Bone marrow (tissue), 2 donors: ENCODE measurements around the gene ZNF766.
"Not testable (repeated sequence)": the region's sequence is repeated elsewhere in the genome, so short reads cannot be mapped to it uniquely, and the experiment has no call there.

Experiments used
- DNase-seq, 2 donors: peaks; one replicate each; lab custom pipeline; 2025; lab: John Stamatoyannopoulos, UW

Gene ZNF766

DNA sequence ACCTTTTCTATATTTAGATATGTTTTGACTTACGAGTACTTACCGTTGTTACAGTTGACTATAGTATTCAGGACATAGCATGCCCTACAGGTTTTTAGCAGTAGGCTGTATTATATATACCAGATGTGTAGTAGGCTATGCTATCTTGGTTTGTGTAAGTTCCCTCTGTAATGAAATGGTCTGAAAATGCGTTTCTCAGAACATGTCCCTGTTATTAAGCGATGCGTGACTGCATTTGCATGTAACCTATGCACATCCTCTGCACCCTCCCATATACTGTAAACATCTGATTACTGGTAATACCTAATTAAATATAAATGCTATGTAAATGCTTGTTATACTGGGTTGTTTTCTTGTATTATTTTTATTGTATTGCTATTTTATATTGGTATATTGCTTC is 6.6 kb downstream of the ZNF766 start:
- DNase-seq: no peak

- no peak for DNase-seq
Observed at GRCh38 chr19:52277471-52277870, 8.1 kb downstream of the ZNF766 start.

GRCh38 chr19:52286256-52286655 is 16.9 kb downstream of the ZNF766 start:
- no peak for DNase-seq

DNA sequence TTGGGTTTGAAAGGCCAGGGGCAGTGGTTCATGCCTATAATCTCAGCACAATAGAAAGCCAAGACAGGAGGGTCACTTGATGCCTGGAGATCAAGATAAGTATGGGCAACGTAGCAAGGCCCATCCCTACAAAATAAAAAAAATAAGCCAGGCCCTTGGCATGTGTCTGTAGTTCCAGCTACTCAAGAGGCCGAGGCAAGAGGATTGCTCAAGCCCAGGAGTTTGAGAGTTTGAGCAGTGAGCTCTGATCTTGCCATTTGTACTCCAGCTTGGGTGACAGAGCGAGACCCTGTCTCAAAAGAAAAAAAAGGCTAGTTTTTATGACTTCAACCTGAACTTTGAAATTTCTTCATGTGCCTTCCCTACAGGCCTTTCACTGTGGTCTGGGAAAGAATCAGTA is 22.4 kb downstream of the ZNF766 start:
- no peak for DNase-seq

- DNase-seq: not testable (repeated sequence)
Observed at GRCh38 chr19:52292946-52293345, 23.6 kb downstream of the ZNF766 start.

- no peak for DNase-seq
Observed at GRCh38 chr19:52296400-52296772, 27.0 kb downstream of the ZNF766 start.

GRCh38 chr19:52296773-52297600 is 27.6 kb downstream of the ZNF766 start, which contains the start of gene ZNF480:
Gene ZNF480 (plus strand): TSS chr19:52297169. CDS start chr19:52300413, 3,244 bp downstream.
- peak; percentile 68 to 70 for DNase-seq

GRCh38 chr19:52297601-52298364 is 28.4 kb downstream of the ZNF766 start:
- no peak for DNase-seq

GRCh38 chr19:52307275-52307674 is 37.9 kb downstream of the ZNF766 start:
- DNase-seq: no peak

- DNase-seq: no peak
Observed at GRCh38 chr19:52322429-52322828, 53.0 kb downstream of the ZNF766 start.

DNA sequence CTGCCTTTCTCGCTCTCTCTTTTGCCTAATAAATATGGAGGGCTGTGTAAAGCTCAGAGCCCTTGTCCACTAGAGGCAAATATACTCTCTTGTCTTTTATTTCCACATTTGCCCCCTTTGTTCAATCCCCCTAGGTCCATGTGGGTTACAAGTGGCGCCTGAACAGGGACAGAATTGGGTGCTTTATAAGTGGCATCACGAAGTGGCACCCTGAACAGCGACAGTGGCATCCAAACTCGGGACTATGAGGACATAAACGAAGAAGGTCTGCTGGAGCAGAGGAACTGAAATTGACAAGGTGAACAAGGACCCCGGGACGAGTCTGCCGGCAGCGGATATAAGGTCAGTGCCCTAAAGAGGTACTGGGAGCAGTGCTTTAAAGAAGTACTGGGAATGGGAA is 62.4 kb downstream of the ZNF766 start:
- no peak for DNase-seq

DNA sequence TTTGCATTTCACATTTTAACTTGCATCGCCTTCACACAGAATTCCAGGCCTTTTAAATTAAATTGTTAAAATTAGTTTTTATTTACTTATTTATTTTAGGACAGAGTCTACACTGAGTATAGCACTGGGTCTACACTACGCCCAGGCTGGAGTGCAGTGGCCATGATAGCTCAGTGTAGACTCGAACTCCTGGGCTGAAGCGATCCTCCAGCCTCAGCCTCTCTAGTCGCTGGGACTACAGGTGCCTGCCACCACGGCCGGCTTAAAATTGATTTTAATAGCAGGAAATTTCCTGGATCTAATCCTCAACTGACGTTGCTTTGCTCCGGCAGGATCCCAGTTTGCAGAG is 66.4 kb downstream of the ZNF766 start:
- no peak for DNase-seq

GRCh38 chr19:52336117-52336790 is 66.9 kb downstream of the ZNF766 start, which contains the start of gene ZNF610:
Gene ZNF610 (plus strand): TSS chr19:52336243. CDS start chr19:52349173, 12,930 bp downstream.
- peak; percentile 48 to 79 for DNase-seq

DNA sequence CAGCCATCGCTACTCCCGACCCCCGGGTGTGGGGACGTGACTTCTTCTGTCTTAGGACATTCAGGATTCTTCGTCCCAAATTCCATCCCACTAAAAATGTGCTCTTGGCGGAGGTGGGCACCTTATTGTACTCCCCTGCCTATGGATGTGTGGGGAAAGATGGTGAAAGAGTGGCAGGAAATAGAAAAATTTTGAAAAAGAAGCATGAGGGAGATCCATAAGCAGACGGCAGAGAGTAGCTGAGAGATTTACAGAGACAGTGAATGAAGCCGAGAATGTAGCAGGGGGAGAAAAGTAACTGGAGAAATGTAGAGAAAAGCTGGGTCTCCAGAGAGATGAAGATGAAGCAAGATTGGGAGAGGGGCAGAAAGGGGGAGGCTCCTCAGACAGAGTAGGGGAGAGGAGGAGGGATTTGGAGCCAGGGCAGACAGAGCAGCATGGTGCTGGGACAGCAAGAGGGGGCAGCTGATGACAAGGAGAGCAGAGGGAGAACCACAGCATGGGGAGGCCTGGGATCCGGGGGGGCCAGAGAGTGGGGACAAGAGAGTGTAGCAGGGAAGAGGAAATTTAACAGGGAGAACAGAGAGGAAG is 67.5 kb downstream of the ZNF766 start:
- DNase-seq: no peak

- DNase-seq: not testable (repeated sequence)
Observed at GRCh38 chr19:52339022-52339421, 69.6 kb downstream of the ZNF766 start.

DNA sequence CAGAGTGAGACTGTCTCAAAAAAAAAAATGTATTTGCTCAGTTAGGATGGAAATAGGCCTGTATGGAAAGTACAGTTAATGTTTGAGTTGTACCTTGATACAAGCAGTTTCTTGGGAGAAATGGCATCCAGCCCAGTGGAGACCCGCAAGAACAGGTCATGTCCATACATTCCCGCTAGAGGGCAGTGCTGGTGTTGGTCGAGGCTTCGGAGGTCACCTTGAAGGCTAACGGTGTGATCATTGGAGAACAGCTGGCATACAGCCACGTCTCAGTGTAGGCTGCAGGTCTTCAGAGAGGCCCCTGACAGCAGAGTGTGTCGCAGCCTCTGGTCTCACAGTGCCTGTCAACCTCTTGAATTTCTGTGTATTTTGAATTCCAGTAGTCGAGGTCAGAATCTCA is 74.2 kb downstream of the ZNF766 start:
- DNase-seq: no peak

DNA sequence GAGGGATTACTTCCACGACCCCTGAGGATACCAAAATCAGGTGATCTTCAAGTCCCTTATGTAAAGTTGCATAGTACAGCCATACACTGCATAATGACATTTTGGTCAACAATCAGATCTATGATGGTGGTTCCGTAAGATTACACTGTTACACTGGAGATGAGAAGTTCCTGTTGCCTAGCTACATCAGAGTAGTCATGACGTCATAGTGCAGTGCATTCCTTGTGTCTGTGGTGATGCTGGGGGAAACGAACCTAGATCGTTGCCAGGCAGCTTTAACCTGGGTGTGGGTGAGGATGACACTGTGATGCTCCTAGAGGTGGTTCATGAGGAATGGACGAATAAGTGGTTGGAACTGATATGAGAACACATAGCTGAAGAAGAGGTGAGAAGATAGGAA is 75.8 kb downstream of the ZNF766 start:
- no peak for DNase-seq
